A172 (cell line): Measurements from ENCODE around the gene SNTB2. TPM values are rescaled to one million over a fixed set of nuclear protein-coding genes. Genes with fewer than 3 reads are reported as not detected.
A peak's percentile ranks its signal among the peaks of the same experiment; 100 is the strongest.
"Not testable (repeated sequence)": the region's sequence is repeated elsewhere in the genome, so short reads cannot be mapped to it uniquely, and the experiment has no call there.

Experiments
- DNase-seq: peaks from one replicate; pipeline ENCODE4 v3.0.0-alpha.2; 2015; ENCODE audit warnings: low spot score
- total RNA-seq: library from RNA; depleted of rRNA; stranded (reverse); fragments of >200 nt; shearing (Covaris generic); gene quantifications from 2 replicates; pipeline ENCODE4 v1.2.3, GENCODE V29; 2014

The SNTB2 gene
- total RNA-seq, 1 experiment from 2014 or later: 25.4 TPM

DNA sequence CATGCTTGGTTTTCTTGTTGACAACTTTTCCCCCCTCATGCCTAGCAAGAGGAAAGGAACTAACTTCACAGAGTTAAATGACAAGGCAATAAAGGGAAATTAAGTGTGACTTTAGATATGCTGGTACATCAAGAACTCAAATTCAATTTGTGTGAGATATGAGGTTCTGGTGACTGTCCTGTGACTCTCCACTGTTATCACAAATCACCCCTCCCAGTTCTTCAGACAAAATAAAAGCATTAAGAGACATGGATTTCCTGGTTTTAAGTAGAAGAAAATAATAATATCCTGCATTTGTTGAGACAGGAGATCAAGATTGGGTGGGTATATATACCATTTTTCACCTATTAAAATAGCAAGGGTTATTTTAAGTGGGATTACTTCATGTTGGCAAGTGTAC is 46.2 kb downstream of the SNTB2 start:
- no peak for DNase-seq

DNA sequence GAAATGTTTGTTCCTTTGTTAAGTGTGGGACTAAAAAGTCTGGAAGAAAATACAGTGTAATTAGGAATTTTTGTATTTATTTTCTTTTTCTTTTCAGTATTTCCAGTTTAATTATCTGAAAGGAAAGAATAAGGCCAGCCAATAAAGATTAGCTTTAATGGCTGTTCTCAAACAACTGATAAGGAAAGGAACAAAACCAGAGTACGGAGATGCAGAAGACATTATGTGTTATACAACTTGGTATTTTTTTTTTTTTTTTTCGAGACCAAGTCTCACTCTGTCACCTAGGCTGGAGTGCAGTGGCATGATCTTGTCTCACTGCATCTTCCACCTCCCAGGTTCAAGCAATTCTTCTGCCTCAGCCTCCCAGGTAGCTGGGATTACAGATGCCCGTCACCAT is 47.5 kb downstream of the SNTB2 start:
- DNase-seq: no peak

DNA sequence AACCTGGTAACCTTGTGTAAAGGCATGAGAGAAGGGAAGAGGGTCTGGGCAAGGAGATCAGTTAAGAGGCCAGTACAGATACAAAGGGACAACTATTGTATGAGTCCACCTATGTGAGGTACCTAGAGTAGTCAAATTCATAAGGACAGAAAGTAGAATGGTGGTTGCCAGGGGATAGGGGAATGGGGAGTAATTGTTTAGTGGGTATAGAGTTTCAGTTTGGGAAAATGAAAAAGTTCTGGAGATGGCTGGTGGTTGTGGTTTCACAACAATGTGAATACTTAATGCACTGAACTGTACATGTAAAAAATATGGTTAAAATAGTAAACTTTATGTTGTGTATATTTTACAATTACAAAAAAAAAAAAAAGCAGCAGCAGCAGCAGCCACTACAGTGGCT is 49.4 kb downstream of the SNTB2 start:
- DNase-seq: no peak

DNA sequence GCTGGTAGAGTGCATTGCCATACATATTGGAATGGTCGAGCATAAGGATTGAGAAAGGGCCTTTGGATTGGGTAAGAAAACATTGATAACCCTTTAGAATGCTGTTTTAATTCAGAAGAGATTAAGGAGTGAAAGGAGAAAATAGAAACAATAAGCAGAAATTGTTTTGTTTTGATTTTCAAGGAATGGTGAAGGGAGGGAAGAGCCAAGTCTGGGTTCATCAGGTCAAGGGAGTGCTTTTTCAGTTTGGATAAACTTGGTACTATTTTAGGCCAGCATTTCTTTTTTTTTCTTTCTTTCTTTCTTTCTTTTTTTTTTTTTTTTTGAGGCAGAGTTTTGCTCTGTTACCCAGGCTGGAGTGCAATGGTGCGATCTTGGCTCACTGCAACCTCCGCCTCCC is 50.3 kb downstream of the SNTB2 start:
- no peak for DNase-seq

DNA sequence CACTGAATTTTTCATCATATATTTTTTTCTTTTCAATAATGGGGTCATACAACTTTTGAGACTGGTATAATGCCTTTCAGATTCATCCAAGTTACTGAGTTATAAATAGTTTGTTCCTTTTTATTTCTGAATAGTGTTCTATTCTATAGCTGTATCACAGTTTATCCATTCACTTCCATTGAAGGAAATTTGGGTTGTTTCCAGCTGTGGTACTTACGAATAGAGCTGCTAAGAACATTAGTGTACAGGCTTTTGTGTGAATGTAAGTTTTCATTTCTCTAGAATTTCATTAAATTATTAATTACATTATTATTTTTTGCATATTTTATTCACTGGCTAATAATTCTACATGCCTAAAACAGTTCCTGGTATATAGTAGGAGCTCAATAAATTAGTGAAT is 52.9 kb downstream of the SNTB2 start:
- no peak for DNase-seq

DNA sequence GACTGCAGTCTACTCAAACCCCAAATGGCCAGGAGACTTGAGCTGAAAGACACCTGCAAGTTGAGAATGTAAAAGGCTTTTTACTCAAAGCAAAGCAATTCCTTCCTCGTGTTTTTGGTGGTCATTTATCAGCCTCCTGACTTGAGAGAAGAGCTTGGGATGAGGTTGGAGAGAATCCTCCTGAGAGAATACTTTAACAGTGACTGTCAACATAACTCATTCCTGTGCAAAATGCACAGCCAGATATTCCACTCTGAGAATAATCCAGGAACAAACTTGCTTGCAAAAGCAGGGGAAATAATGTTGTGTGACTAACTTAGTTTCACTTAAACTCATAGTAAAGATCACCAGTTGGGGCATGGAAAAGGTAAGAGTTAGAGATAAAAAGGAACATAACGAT is 53.4 kb downstream of the SNTB2 start:
- DNase-seq: no peak

DNA sequence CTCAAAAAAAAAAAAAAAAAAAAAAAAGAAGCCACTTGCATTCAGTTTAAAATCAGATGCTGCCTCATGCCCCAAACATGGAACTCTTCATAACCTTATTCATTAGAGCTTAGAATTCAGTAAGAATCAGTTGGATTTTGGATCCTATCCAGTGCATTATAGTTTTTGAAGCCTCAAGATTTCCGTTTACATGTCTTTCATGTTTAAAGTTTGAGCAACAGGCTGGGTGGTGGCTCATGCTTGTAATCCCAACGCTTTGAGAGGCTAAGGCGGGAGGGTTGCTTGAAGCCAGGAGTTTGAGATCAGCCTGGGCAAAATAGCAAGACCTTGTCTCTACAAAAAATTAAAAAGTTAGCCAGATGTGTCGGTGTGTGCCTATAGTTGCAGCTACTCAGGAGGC is 55.0 kb downstream of the SNTB2 start:
- no peak for DNase-seq

DNA sequence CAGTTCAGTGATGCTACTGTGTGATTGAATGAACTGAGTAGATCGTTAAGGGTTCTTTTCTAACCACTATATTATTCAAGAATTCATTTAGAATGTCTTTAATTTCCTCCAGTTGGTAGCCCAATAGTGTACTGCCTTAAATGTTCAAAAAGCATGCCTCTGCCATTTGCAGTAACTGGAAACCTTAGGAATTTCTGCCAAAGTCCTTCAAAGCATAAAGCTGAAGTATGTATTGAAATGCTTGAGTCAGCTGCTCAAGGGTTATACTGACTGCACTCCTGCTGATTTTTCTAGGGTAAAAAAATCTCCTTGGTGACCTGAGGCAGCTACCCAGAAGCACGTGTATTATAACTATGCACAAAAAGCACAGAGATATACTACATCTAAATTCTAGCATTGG is 56.5 kb downstream of the SNTB2 start:
- DNase-seq: no peak

DNA sequence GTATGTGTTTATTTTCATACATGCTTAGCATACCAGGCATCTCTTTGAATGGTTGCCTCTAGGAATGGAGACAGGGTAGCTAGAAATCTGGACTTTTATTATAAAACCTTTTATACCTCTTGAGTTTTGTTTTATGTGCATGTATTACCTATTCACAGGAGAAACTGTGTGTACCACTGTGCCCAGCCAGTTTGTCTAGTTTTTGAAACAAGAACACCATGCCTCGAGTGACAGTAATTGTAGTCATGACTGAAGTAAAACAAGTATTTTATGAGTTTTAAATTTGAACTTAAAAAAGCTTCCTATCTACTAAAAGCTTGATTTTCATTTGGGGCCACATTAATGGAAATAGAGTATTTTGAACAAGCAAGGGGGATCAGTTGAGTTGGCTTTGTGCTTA is 57.4 kb downstream of the SNTB2 start:
- DNase-seq: no peak

DNA sequence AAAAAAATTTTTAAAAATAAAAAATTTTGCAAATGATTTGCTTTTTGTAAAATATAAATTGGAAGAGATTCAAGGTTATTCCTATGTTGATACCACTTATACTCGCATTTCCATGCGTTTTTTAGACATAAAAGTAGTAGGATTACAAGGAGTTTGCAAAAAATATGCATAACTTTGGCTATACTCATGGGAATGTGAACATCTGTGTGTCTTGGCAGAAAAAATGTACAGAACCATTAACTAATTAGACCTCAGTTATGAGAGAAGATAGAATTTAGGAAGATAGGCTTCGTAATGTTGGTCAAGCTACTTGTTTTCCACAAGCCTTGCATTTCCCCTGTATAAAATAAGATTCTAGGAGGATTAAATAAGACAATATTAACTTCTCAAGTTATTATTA is 63.1 kb downstream of the SNTB2 start:
- no peak for DNase-seq

DNA sequence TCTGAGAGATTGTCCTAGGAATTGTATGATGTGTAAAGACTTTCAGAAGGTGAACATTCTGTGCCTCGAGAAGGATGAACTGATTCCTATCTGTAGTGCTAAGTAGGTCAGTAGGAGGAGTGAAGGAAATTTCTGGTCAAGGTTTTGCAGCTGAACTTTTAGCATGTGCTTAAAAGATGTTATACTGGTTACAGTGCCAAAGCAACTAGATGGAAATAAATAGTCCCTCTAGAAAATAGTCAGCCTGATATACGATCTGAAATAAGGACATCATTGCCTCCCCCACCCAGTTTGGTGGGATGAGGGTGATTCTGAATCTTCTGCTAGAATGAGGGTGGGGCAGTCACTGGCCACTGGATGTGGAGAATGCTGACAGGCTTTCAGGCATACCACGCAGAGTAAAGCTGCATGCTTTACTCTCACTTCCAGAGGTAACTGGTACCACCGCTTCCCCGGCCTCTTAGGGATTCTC is 66.9 kb downstream of the SNTB2 start:
- DNase-seq: no peak

DNA sequence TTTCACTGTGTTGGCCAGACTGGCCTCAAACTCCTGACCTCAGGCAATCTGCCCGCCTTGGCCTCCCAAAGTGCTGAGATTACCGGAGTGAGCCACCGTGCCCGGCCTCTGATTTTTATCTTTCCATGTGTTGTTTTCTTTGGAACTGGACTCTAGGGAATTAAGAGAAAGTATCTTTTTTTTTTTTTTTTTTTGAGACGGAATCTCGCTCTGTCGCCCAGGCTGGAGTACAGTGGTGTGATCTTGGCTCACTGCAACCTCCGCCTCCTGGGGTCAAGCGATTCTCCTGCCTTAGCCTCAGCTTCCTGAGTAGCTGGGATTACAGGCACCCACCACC is 72.4 kb downstream of the SNTB2 start:
- not testable (repeated sequence) for DNase-seq

DNA sequence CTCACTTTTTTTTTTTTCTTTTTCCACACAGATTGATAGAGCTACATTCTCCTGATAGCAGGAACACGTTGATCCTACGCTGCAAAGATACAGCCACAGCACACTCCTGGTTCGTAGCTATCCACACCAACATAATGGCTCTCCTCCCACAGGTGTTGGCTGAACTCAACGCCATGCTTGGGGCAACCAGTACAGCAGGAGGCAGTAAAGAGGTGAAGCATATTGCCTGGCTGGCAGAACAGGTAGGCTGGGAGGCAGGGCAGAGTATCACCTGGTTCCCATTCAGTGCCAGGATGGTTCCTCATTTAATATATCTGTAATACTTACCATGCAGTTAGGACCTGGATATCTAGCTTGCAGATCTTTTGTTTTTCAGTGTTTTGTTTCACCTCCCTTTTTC is 73.1 kb downstream of the SNTB2 start:
- DNase-seq: no peak

DNA sequence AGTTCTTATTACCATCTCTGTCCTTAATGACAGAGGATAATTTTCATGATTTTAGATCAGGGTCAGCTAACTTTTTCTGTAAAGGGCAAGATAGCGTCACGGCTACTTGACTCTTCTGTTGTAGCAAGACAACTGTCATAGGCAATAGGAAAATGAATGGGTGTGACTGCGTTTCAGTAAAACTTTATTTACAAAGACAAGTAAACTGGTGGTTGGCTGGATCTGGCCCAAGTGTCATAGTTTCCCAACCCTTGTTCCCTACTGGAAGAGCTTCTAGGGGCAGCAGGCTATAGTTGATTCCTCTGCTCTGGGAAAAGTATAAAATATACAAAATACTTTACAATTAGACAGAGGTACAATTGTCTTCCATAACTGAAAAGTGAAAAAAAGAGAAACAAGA is 73.5 kb downstream of the SNTB2 start:
- no peak for DNase-seq

DNA sequence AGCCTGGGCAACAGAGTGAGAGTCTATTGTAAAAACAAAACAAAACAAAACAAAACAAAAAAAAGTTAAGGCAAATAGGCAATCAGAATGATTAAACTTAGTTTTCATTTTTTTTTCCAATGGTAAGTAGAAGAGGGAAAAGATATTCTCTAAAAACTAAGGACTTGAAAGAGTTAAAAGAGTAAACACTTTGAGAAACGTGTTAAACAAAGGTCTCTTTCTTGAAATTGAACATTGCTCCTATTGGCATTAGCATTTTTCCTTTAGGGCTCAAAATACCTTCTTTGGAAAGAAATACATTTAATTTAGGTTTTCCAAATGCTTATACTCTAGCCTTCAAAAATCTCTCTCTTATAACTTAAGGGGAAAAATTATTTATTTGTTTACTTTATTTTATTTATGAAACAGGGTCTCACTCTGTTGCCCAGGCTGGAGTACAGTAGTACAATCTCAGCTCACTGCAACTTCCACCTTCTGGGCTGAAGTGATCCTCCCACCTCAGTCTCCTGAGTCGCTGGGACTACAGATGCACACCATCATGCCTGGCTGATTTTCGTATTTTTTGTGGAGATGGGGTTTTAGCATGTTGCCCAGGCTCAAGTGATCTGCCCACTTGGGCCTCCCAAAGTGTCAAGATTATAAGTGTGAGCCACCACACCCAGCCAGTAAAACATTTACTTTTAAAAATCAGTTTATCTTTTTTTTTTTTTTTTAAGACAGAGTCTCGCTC is 79.5 kb downstream of the SNTB2 start:
- no peak for DNase-seq

DNA sequence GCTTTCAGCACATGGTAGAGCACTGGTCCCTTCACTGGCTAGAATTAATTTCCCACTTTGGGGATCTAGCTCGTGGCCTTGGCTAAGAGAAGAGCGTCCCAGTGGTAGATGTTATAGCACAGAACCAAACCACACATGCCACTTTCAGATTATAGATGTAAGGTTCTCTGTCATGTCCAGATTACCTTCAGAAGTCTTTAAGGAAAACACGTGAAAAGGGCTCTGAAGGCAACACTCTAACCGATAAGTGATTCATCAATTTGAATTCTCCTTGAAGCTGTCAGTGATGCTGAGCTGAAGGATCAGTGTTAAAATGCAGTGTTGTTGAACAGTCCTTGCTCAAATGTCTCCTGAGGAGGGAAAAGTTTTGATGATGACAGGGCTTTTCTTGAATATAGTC is 80.7 kb downstream of the SNTB2 start:
- DNase-seq: no peak

DNA sequence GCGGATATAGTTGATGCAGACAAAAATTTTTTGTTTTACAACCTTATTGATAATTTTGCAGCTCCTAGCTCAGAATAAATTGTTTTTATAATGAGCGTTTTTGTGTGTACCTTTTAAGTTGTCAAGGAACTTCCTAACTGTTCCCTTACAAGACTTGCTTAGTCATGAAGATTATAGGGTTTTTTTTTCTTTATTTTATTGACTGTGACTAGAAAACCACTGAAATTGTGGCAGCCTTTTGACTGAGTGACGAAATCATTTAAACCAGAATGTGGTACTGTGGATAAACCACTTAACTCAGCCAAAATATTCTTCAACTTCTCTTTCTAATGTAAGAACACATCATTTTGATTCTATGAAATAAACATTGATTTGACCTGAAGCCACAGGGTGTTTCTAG is 83.4 kb downstream of the SNTB2 start:
- no peak for DNase-seq

DNA sequence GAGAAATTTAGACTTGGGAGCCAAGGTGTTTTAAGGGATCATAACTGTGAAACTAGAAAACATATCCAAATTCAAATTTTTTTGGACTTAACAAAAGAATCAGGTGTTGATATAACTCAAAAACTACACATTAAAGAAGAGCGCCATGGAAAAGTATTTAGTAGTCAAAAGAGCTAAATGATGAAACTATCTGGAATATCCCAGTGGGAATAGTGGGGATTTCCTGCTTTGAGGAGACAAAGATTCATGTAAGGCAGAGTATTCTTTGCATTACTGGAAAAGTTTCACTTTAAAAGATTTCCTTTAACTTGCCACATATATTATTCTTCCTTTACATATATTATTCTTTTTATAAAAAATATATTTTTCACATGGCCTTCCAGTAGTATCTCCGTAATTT is 83.9 kb downstream of the SNTB2 start:
- no peak for DNase-seq

DNA sequence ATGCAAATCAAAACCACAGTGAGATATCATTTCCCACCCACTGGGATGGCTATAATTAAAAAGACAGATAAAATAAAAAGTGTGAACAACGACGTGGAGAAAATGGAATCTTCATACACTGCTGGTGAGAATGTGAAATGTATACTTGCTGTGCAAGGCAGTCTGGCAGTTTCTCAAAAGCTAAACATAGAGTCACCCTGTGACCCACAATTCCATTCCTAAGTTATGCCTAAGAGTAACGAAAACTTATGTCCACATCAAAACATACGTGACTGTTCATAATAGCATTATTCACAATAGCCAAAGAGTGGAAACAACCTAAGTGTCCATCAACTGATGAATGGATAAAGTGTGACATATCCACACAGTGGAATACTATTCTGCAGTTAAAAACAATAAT is 86.0 kb downstream of the SNTB2 start:
- DNase-seq: no peak

DNA sequence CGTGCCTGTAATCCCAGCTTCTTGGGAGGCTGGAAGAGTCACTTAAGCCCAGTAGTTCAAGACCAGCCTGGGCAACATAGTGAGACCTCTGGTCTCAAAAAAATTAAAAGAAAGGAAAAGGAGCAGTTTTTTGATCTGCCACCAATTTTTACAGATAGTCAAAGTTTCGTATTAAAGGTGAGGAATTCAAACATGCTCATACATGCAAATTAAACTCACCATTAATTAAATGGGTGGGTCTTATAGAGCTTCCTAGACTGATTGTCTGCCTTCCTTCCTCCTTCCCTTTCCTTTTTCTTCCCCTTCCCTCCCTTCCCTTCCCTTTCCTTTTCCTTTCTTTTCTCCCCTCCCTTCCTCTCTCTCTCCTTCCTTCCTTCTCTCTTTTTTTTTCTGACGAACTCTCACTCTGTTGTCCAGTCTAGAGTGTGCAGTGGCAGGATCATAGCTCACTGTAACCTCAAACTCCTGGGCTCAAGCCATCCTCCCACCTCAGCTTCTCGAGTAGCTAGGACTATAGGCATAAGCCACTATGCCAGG is 87.8 kb downstream of the SNTB2 start:
- DNase-seq: no peak

DNA sequence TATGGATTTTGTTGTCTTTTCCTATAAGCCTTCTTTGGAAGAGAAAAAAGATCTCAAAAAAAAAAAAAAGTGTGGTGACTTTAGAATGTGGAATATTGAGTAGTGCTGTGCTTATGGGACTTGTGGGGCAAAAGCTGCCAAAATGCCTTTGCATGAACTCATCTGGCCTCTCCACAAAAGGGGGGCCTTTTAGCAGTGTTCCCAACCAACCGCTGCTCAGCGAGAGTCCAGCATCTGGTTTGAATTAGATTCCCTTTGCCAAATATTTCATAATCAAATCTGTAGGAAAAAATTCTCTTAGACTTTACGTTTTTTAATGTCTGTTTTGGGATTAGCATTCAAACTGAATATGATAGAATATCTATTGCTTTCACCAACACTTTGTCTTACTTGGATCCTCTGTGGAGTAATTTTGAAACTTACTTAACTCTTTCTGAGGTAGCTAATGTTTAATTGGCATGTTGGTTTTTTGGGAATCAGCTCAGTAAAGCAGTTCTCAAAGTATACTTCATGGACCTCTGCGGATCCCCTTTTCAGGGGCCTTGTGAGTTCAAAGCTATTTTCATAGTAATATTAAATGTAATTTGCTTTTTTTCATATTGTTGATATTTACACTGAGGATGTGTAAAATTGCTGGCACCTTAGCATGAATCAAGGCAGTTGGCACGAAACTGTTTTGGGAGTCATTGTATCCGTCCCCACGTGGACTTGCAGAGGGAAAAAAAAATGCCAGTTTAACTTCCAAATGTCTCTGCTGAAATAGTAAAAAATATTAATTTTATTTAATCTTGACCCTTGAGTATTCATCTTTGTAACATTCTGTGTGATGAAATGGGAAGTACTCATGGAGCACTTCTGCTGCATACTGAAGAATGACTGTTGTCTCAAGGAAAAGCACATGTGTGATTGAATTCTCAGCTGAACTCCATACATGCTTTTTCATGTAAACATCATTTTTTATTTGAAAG is 89.5 kb downstream of the SNTB2 start:
- peak; percentile 19 for DNase-seq

DNA sequence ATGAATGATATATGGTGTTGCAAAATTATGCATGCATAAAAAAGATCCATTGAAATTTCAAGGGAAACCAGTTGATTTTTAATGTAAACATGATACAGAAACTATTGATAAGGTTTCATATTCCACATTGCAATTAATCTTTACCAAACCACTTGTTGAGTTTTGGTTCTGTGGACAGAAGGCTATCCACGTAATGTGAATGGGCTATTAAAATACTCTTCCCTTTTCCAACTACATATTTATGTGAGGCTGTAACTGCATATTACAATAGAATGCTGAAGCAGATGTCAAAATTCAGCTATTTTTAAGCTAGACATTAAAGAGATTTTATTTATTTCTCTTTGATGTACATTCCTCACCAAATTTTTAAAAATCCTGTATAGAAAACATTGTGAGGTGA is 90.4 kb downstream of the SNTB2 start:
- no peak for DNase-seq

DNA sequence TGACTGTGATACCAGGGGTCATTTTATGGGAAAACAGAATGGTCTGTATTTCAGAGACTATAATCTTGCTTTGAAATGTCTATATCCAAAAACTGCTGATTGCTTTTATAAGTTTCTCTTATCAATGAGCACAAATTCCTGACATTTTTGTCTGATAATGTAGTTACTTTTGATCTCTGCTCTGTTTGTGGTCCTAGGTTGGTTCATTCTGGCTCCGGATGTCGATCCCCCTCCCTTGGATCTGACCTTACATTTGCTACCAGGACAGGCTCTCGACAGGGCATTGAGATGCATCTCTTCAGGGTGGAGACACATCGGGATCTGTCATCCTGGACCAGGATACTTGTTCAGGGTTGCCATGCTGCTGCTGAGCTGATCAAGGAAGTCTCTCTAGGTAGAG is 96.9 kb downstream of the SNTB2 start:
- no peak for DNase-seq
